Tibial artery (tissue), 4 donors: ENCODE results near the gene TIMM17A.
"Not testable (repeated sequence)": the region's sequence is repeated elsewhere in the genome, so short reads cannot be mapped to it uniquely, and the experiment has no call there.

Experiments used
- DNase-seq, 2 donors: peaks; one replicate each; pipeline ENCODE4 v3.0.0-alpha.2; 2019
- H3K27ac ChIP-seq, 2 donors: fragments of 200-600 bp; sonication (generic) in 1 of 2; 1 replicate in 1 of 2; 2 replicates in 1 of 2; pipeline ENCODE4 v1.5.1; 2018 to 2019; ENCODE audit warnings: mild to moderate bottlenecking in 1 of 2
- H3K27me3 ChIP-seq, 2 donors: fragments of 200-600 bp; sonication (generic) in 1 of 2; one replicate each; pipeline versions ENCODE4 v1.5.1 to v1.6.0; 2016 to 2019
- H3K36me3 ChIP-seq, 3 donors: fragments of 200-600 bp; sonication (generic) in 2 of 3; one replicate each; pipeline ENCODE4 v1.5.1; 2016 to 2019; ENCODE audit warnings: mild to moderate bottlenecking in 2 of 3
- H3K4me1 ChIP-seq, 4 donors: fragments of 200-600 bp; sonication (generic) in 2 of 4; 1 replicate in 3 of 4; 2 replicates in 1 of 4; pipeline ENCODE4 v1.5.1; 2016 to 2019
- H3K4me3 ChIP-seq, 2 donors: fragments of 200-600 bp; sonication (generic) in 1 of 2; 1 replicate in 1 of 2; 2 replicates in 1 of 2; pipeline ENCODE4 v1.5.1; 2018 to 2019; ENCODE audit warnings: mild to moderate bottlenecking in 2 of 2
- H3K9me3 ChIP-seq, 3 donors: fragments of 200-600 bp; sonication (generic) in 1 of 3; one replicate each; pipeline ENCODE4 v1.5.1; 2016 to 2019
- intact Hi-C: fragments of 100-400 bp; cut with DNase I; formaldehyde crosslinking; loops from one replicate; pipeline ENCODE4 v1.15.0; 2023; ENCODE audit warnings: low total_unique reads
- TF ChIP-seq, protein P1 (sequence below), 2 experiments: fragments of 200-600 bp in 1 of 2; fragments of 450-650 bp in 1 of 2; IDR thresholded peaks; one replicate each; pipeline ENCODE4 v1.5.1; 2017 to 2019; ENCODE audit warnings: antibody characterized with exemption in 2 of 2, mild to moderate bottlenecking in 1 of 2, moderate library complexity in 1 of 2

Gene TIMM17A

DNA sequence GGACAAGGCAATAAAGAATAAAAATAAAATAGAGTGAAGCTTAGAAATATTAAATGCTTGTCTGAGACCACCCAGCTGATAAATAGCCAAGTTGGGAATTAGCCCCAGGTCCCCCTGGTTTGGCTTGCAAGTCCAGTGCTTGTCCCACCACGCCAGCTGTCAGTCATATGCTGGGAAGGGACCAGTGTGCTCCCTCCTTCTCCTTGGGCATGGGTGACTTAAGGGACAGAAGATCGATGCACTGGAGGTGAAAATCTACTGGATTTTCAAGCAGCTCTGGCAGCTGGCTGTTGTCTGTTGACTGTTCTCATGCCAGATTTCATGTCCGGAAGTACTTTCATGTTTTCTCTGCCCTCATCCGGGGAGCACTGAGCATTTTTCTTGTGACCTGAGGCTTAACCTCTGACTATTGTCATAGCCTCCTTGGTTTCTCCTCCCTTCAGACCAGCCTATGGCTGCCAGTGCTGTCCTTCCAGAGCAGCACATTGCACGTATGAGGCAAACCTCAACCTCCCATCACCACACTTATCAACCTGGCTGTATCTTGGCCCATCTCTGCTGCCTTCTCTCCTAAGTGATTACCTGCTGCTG is 21.4 kb upstream of the TIMM17A start:
- TF ChIP-seq, protein P1, sequence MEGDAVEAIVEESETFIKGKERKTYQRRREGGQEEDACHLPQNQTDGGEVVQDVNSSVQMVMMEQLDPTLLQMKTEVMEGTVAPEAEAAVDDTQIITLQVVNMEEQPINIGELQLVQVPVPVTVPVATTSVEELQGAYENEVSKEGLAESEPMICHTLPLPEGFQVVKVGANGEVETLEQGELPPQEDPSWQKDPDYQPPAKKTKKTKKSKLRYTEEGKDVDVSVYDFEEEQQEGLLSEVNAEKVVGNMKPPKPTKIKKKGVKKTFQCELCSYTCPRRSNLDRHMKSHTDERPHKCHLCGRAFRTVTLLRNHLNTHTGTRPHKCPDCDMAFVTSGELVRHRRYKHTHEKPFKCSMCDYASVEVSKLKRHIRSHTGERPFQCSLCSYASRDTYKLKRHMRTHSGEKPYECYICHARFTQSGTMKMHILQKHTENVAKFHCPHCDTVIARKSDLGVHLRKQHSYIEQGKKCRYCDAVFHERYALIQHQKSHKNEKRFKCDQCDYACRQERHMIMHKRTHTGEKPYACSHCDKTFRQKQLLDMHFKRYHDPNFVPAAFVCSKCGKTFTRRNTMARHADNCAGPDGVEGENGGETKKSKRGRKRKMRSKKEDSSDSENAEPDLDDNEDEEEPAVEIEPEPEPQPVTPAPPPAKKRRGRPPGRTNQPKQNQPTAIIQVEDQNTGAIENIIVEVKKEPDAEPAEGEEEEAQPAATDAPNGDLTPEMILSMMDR (IDR thresholded peaks at IDR 0.05) = no peak
- no peak for DNase-seq
- H3K27ac ChIP-seq = peak overlapping the region; percentile 58 to 95
- no peaks in the 10 kb centered on the region for H3K9me3 ChIP-seq
- peak overlapping the region; percentile 20 to 83 for H3K4me3 ChIP-seq
- intact Hi-C loops = no loop called here
- no peaks in the 10 kb centered on the region for H3K27me3 ChIP-seq
- H3K4me1 ChIP-seq = peaks cover 0 to 100% (median 78%) of the 10 kb centered on the region in 4 donors
- H3K36me3 ChIP-seq = peaks cover 48 to 66% (median 54%) of the 10 kb centered on the region in 3 donors

DNA sequence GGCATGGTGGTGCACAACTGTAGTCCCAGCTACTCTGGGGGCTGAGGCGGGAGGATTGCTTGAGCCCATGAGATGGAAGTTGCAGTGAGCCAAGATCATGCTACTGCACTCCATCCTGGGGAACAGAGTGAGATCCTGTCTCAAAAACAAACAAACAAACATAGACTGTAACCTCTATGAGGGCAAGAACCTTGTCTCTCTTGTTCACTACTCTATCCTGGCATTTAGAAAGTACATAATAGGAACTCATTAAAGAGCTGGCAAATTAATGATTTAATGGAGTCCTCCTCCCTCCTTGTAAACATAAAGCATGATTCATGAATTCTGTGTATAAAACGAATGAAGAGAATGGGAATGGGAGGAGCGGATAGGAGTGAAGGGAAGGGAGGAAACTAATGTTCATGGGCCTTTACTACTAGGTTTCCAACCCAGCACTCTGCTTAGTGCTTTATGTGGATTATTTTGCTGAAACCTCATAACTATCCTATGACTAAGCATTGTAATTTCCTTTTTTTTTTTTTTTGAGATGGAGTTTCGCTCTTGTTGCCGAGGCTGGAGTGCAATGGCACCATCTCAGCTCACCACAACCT is 17.6 kb upstream of the TIMM17A start:
- intact Hi-C loops = no loop called here
- no peak for DNase-seq
- TF ChIP-seq, protein P1 (IDR thresholded peaks at IDR 0.05) = no peak
- peaks cover 0 to 89% (median 52%) of the 10 kb centered on the region in 4 donors for H3K4me1 ChIP-seq
- no peaks in the 10 kb centered on the region for H3K27me3 ChIP-seq
- peak overlapping the region; percentile 83 to 92 for H3K4me3 ChIP-seq
- H3K9me3 ChIP-seq = no peaks in the 10 kb centered on the region
- peaks cover 29 to 55% (median 32%) of the 10 kb centered on the region in 3 donors for H3K36me3 ChIP-seq
- H3K27ac ChIP-seq = peak overlapping the region; percentile 95 to 97

DNA sequence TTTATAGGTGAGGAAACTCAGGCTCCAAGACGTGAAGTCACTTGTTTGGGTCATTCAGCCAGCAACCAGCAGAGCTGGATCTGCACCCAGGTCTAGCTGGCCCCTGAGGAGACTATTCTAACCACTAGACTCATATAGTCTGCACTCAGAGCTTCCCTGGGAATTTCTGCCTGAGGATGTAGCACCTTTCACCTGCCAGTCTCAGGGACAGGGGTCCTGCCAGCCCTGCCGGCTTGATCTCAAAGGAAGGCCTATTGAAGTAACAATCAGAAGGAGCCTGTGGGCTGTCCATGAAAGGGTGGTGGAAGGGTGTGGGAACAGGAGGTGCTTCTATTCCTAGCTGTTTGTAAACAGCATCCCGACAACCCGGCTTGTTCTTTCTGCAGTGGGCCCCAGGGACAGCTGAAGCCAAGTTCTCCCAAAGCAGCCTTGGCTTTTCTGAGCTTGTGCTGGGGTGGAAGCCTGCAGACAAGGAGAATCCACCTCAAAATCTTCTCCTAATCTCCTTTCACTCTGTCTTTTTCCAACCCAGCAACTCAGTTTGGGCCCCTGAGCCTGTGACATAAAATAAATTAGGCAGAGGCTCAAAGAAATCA is 16.8 kb upstream of the TIMM17A start:
- no peak for DNase-seq
- Histone ChIP-seq H3K9me3 (no peaks in the 10 kb centered on the region), H3K36me3 (peaks cover 31 to 59% (median 38%) of the 10 kb centered on the region in 3 donors), H3K4me3 (peak overlapping the region; percentile 83 to 92), H3K4me1 (peaks cover 0 to 80% (median 48%) of the 10 kb centered on the region in 4 donors), H3K27ac (peak overlapping the region; percentile 95 to 97), H3K27me3 (no peaks in the 10 kb centered on the region)
- intact Hi-C loops = no loop called here
- TF ChIP-seq, protein P1 (IDR thresholded peaks at IDR 0.05) = no peak

DNA sequence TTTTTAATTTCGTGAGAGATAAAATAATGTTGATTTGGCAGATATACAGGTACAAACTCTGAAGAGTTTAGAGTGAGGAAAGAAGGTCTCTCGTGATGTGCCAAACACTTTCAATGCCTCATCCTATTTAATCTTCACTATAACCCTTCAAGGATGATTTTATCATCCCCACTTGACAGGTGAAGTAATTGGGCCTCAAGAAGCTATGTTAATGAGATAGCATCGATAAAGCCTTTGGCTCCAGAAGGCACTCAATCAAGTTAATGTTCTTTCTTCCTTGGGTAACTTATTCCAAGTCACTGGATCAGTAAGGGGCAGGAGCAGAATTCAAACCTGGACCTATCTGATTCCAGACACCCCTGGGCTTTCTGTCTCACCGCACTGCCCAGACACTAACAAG is 16.2 kb upstream of the TIMM17A start:
- Histone ChIP-seq H3K4me3 (peak overlapping the region; percentile 83 to 92), H3K9me3 (no peaks in the 10 kb centered on the region), H3K27ac (peak overlapping the region; percentile 95 to 97), H3K27me3 (no peaks in the 10 kb centered on the region), H3K4me1 (peaks cover 0 to 74% (median 46%) of the 10 kb centered on the region in 4 donors), H3K36me3 (peaks cover 37 to 65% (median 44%) of the 10 kb centered on the region in 3 donors)
- intact Hi-C loops = no loop called here
- TF ChIP-seq, protein P1 (IDR thresholded peaks at IDR 0.05) = no peak
- DNase-seq = no peak

DNA sequence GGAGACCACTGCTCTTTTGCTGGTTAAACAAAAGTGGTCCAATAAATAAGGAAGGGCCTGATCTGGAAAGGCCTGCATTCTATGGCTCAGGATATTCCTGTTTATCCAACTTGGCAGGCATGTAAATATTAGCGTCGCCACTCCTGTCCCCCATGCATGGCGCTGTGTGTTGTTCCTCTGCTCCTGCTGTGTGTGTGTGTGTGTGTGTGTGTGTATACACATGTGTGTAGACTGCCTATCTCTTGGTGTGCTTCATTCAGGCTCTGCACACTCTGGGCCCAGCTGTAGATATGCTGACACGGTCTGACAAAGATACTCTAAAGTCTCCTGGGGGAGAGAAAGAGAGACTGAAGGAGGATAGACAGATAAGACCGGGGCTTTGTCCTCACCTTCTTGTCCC is 15.7 kb upstream of the TIMM17A start:
- DNase-seq = no peak
- Histone ChIP-seq H3K4me3 (peak overlapping the region; percentile 83 to 92), H3K36me3 (peaks cover 41 to 69% (median 49%) of the 10 kb centered on the region in 3 donors), H3K27ac (peak overlapping the region; percentile 95 to 97), H3K9me3 (no peaks in the 10 kb centered on the region), H3K4me1 (peaks cover 0 to 70% (median 42%) of the 10 kb centered on the region in 4 donors), H3K27me3 (no peaks in the 10 kb centered on the region)
- intact Hi-C loops = no loop called here
- TF ChIP-seq, protein P1 (IDR thresholded peaks at IDR 0.05) = no peak

DNA sequence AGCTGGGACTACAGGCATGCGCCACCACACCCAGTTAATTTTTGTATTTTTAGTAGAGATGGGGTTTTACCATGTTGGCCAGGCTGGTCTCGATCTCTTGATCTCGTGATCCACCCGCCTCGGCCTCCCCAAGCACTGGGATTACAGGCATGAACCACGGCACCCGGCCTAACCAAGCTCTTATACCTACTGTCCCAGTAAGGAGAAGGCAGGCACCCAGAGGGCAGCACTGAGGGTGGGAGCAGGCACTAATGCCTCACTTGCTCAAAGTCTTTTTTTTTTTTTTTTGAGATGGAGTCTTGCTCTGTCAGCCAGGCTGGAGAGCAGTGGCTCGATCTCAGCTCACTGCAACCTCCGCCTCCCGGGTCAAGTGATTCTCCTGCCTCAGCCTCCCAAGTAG is 15.0 kb upstream of the TIMM17A start:
- H3K36me3 ChIP-seq = peaks cover 46 to 71% (median 50%) of the 10 kb centered on the region in 3 donors
- intact Hi-C loops = loop anchor here (5.0 kb wide), 1 partner anchor 43 kb away; no protein-coding TSS in a partner anchor
- H3K4me1 ChIP-seq = peaks cover 0 to 63% (median 36%) of the 10 kb centered on the region in 4 donors
- DNase-seq, H3K27me3 ChIP-seq, H3K9me3 ChIP-seq: not testable (repeated sequence)
- H3K4me3 ChIP-seq = peak overlapping the region; percentile 83 to 92
- H3K27ac ChIP-seq = peak overlapping the region; percentile 95 to 97
